ENCODE data around the gene UBR3.
"Not testable (repeated sequence)": the region's sequence is repeated elsewhere in the genome, so short reads cannot be mapped to it uniquely, and the experiment has no call there.

UBR3 gene

GRCh38 chr2:170119326-170119725 lies 292.1 kb downstream of the UBR3 start:
- DNase-seq, result not testable (repeated sequence)

GRCh38 chr2:170121689-170122088 lies 294.4 kb downstream of the UBR3 start:
- DNase-seq, result no peak

GRCh38 chr2:170122883-170123547 lies 295.8 kb downstream of the UBR3 start:
- no peak for DNase-seq

- no peak for DNase-seq
Observed at GRCh38 chr2:170123593-170123992, 296.3 kb downstream of the UBR3 start.

GRCh38 chr2:170126138-170126728 lies 299.0 kb downstream of the UBR3 start:
- not testable (repeated sequence) for DNase-seq

Measured in NCI-H1105 (cell line).